ENCODE data around the gene GLIS1. TPM values are rescaled to one million over a fixed set of nuclear protein-coding genes. Genes with fewer than 3 reads are reported as not detected.

GLIS1 gene
- total RNA-seq, 1 donor from 2014 or later = 0.69 TPM

GRCh38 chr1:53717025-53717804 lies 21.7 kb downstream of the GLIS1 start:
- no peak for DNase-seq

GRCh38 chr1:53716150-53716549 lies 22.8 kb downstream of the GLIS1 start:
- DNase-seq = no peak

GRCh38 chr1:53715478-53715877 lies 23.5 kb downstream of the GLIS1 start:
- no peak for DNase-seq

GRCh38 chr1:53712276-53712675 lies 26.7 kb downstream of the GLIS1 start:
- no peak for DNase-seq

- no peak for DNase-seq
Measured at GRCh38 chr1:53710584-53710983, 28.4 kb downstream of the GLIS1 start.

- no peak for DNase-seq
Measured at GRCh38 chr1:53708687-53709086, 30.3 kb downstream of the GLIS1 start.

GRCh38 chr1:53706356-53706755 lies 32.6 kb downstream of the GLIS1 start:
- DNase-seq = no peak

- no peak for DNase-seq
Measured at GRCh38 chr1:53705446-53706096, 33.4 kb downstream of the GLIS1 start.

- DNase-seq = no peak
Measured at GRCh38 chr1:53704804-53705445, 34.0 kb downstream of the GLIS1 start.

GRCh38 chr1:53704304-53704703 lies 34.7 kb downstream of the GLIS1 start:
- DNase-seq = no peak

- no peak for DNase-seq
Measured at GRCh38 chr1:53703174-53703573, 35.8 kb downstream of the GLIS1 start.

GRCh38 chr1:53702341-53702740 lies 36.6 kb downstream of the GLIS1 start:
- no peak for DNase-seq

- DNase-seq = no peak
Measured at GRCh38 chr1:53700776-53701175, 38.2 kb downstream of the GLIS1 start.

- no peak for DNase-seq
Measured at GRCh38 chr1:53699981-53700380, 39.0 kb downstream of the GLIS1 start.

- DNase-seq = no peak
Measured at GRCh38 chr1:53698384-53698980, 40.5 kb downstream of the GLIS1 start.

- DNase-seq = no peak
Measured at GRCh38 chr1:53697721-53698383, 41.1 kb downstream of the GLIS1 start.

GRCh38 chr1:53696990-53697389 lies 42.0 kb downstream of the GLIS1 start:
- DNase-seq = no peak

- no peak for DNase-seq
Measured at GRCh38 chr1:53696571-53696970, 42.4 kb downstream of the GLIS1 start.

- DNase-seq = no peak
Measured at GRCh38 chr1:53696051-53696450, 42.9 kb downstream of the GLIS1 start.

- no peak for DNase-seq
Measured at GRCh38 chr1:53695116-53695515, 43.8 kb downstream of the GLIS1 start.

GRCh38 chr1:53694718-53695091 lies 44.3 kb downstream of the GLIS1 start:
- DNase-seq = no peak
